Stimulated activated CD4-positive, alpha-beta T cell treated with anti-CD3 and anti-CD28 coated beads, Interleukin-12 subunit alpha, Interleukin-12 subunit beta, amount 100 ng/mL, for 48 hours (primary cell): ENCODE results near the gene TMEM176A.

Experiments used
- DNase-seq, 3 donors: peaks; one replicate each; pipeline ENCODE4 v3.0.0-alpha.2; 2020; ENCODE audit warnings: low read depth in 2 of 3, low spot score in 1 of 3

Gene TMEM176A

GRCh38 chr7:150787321-150788281 lies 13.0 kb upstream of the TMEM176A start:
- no peak for DNase-seq

GRCh38 chr7:150788474-150789269 lies 11.9 kb upstream of the TMEM176A start:
- DNase-seq, result no peak

GRCh38 chr7:150790416-150791075 lies 10.0 kb upstream of the TMEM176A start:
- no peak for DNase-seq

GRCh38 chr7:150791304-150791703 lies 9.3 kb upstream of the TMEM176A start:
- DNase-seq, result no peak

- no peak for DNase-seq
Observed at GRCh38 chr7:150791746-150792452, 8.7 kb upstream of the TMEM176A start.

GRCh38 chr7:150793569-150794238 lies 6.9 kb upstream of the TMEM176A start:
- DNase-seq, result no peak

GRCh38 chr7:150797661-150798060 lies 2.9 kb upstream of the TMEM176A start:
- DNase-seq, result no peak

- DNase-seq, result no peak
Observed at GRCh38 chr7:150799156-150799555, 1.4 kb upstream of the TMEM176A start.

GRCh38 chr7:150799741-150800580 lies 608 bp upstream of the TMEM176A start, which contains the start of gene TMEM176B:
Gene TMEM176B (minus strand): TSS chr7:150800364. CDS start chr7:150796569, 3,795 bp downstream.
- DNase-seq, result no peak

GRCh38 chr7:150801242-150801945 lies 825 bp downstream of the TMEM176A start:
- DNase-seq, result no peak

GRCh38 chr7:150801946-150802771 lies 1.6 kb downstream of the TMEM176A start:
- no peak for DNase-seq

- no peak for DNase-seq
Observed at GRCh38 chr7:150803161-150803860, 2.7 kb downstream of the TMEM176A start.

GRCh38 chr7:150804802-150805201 lies 4.2 kb downstream of the TMEM176A start:
- DNase-seq, result no peak

- no peak for DNase-seq
Observed at GRCh38 chr7:150805864-150806263, 5.3 kb downstream of the TMEM176A start.

GRCh38 chr7:150806454-150806853 lies 5.9 kb downstream of the TMEM176A start:
- DNase-seq, result no peak

GRCh38 chr7:150806863-150807262 lies 6.3 kb downstream of the TMEM176A start:
- no peak for DNase-seq
